HG02610 (cell line): Measurements from ENCODE around the gene SAMD11.

Experiments
- ATAC-seq: cut with Tn5 transposase; IDR thresholded peaks from one replicate; pipeline ENCODE4 v1.9.1; 2021; ENCODE audit warnings: mild to moderate bottlenecking, moderate library complexity; ENCODE audit not compliant: unreplicated experiment

SAMD11 gene

GRCh38 chr1:992362-992761 lies 68.6 kb downstream of the SAMD11 start:
- ATAC-seq = no peak

- no peak for ATAC-seq
These were observed 69.8 kb downstream of the SAMD11 start for GRCh38 chr1:993379-993995.
